AG04450 (cell line): Measurements from ENCODE around the gene NAP1L4. TPM values are rescaled to one million over a fixed set of nuclear protein-coding genes. Genes with fewer than 3 reads are reported as not detected.

Experiments
- CTCF ChIA-PET: fragments of 300-600, 350-600 bp; formaldehyde crosslinking; extraction: SDS; loops from one replicate; lab custom pipeline; 2022; ENCODE audit warnings: antibody characterized with exemption, inconsistent platforms; lab: Charles Lee
- POLR2A ChIA-PET: fragments of 350-600 bp; formaldehyde crosslinking; extraction: SDS; loops from one replicate; lab custom pipeline; 2021; ENCODE audit warnings: antibody characterized with exemption, inconsistent platforms; lab: Yijun Ruan, JAX
- DNase-seq: peaks from one replicate; pipeline ENCODE4 v3.0.0-alpha.2; 2011; ENCODE audit warnings: low read depth, low spot score
- H3K27ac ChIP-seq: one replicate; pipeline ENCODE4 v1.5.1; 2012; ENCODE audit warnings: low read depth, low read length, control low read depth
- H3K27me3 ChIP-seq: one replicate; pipeline ENCODE4 v1.6.0; 2012; ENCODE audit warnings: low read length; ENCODE audit not compliant: control insufficient read depth, insufficient read depth
- H3K4me3 ChIP-seq: 2 replicates; pipeline ENCODE4 v1.5.1; 2011; ENCODE audit warnings: mild to moderate bottlenecking, low read depth, low read length, control low read depth
- H3K9me3 ChIP-seq: 2 replicates; pipeline ENCODE4 v1.5.1; 2012; ENCODE audit warnings: low read length; ENCODE audit not compliant: control insufficient read depth, insufficient read depth
- polyA plus RNA-seq: library from polyadenylated mRNA; depleted of rRNA; stranded (reverse); fragments of >200 nt; gene quantifications from 2 replicates; pipeline ENCODE4 v1.2.3, GENCODE V29; 2011
- TF ChIP-seq, protein P1 (sequence below): IDR thresholded peaks from 2 replicates; pipeline ENCODE4 v1.5.1; 2011; ENCODE audit warnings: low read depth, low read length, control low read depth, inconsistent platforms

NAP1L4 gene
- polyA plus RNA-seq, 1 experiment: 107 TPM

DNA sequence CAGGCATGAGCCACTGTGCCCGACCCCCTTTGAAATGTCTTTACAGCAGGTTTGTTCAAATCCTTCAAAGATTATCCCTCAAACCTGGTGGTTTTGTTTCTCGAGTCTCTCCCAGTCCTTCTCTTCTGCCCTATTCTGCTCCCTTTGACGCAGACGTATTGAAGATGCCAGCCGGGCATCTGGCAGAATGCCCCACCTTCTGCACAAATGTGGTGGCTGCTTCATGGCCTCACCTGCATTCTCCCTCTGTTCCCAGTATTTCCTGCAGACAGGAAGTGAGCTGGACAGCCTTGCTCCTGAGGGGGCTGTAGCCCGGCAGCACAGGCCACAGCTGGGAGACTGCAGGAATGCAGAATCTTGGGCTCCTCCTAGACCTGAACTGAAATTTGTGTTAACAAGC, 4.8 kb upstream of the NAP1L4 start:
- TF ChIP-seq, protein P1, sequence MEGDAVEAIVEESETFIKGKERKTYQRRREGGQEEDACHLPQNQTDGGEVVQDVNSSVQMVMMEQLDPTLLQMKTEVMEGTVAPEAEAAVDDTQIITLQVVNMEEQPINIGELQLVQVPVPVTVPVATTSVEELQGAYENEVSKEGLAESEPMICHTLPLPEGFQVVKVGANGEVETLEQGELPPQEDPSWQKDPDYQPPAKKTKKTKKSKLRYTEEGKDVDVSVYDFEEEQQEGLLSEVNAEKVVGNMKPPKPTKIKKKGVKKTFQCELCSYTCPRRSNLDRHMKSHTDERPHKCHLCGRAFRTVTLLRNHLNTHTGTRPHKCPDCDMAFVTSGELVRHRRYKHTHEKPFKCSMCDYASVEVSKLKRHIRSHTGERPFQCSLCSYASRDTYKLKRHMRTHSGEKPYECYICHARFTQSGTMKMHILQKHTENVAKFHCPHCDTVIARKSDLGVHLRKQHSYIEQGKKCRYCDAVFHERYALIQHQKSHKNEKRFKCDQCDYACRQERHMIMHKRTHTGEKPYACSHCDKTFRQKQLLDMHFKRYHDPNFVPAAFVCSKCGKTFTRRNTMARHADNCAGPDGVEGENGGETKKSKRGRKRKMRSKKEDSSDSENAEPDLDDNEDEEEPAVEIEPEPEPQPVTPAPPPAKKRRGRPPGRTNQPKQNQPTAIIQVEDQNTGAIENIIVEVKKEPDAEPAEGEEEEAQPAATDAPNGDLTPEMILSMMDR: no peak
- Histone ChIP-seq H3K9me3 (no peaks in the 10 kb centered on the region), H3K27ac (no peak overlapping the region), H3K27me3 (no peaks in the 10 kb centered on the region), H3K4me3 (no peak overlapping the region)
- ChIA-PET CTCF (no interaction called here), POLR2A (interaction anchor here (0.7 kb wide), 1 partner anchor 13 kb away, joined by 6 read pairs; no protein-coding TSS in a partner anchor)
- no peak for DNase-seq

DNA sequence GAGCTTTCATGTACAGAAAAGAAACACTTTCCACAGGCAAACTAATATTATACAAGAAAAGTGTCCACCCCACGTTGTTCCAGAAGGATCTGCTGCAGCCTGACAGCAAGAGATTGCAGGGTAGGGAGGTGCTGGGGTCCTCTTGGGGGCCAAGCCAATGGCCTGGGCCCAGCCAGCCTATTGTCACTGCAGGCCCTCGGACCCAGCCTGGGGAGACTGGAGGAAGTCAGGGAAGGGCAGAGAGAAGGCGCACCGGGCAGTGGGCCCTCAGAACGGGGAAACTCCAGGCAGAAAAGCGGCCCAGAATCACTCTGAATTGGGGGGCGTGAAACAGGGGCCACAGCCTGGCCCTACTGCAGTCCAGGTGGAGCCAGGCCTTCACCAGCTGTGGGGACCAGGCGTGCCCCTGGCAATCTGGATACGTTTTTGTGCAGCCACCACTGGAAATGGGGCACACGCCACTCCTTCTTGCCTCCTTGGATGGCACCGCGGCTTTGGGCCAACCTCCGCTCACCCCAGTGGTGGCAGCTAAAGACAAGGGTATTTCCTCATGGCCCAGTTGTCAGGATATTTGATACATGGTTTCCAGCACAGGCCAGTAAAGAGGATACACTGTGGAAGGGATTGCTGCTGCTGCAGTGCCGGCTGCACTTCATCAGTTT, 3.9 kb upstream of the NAP1L4 start:
- DNase-seq: no peak
- TF ChIP-seq, protein P1: no peak
- POLR2A ChIA-PET: no interaction called here
- CTCF ChIA-PET: no interaction called here
- no peaks in the 10 kb centered on the region; the same call in 1 of the 2 replicates for H3K9me3 ChIP-seq
- no peak overlapping the region for H3K27ac ChIP-seq
- no peak overlapping the region for H3K4me3 ChIP-seq
- no peaks in the 10 kb centered on the region for H3K27me3 ChIP-seq

DNA sequence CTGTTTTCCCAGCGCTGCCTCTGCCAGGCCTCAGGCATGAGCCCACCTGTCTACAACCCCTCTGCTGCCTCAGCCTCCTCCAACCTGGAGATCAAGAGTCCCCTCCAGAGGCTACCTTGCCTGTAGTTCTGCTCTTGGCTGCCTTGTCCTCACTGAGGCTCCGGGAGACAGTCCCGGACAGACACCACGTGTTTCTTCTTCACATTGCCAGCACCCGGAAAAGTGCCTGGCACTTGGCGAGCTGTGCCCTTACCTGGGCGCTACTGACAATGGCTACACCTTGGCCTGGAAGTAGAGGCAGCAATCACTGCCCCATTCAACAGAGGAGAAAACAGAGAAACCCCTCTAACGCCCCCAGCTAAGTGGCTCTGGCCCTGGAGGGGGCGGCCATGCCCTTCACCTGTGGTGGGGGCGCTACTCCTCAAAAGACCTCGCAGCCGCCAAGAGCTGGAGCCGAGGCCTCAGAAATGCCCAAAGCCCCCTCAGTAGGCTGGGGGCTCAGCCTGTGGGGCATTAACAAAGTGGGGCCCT, 3.0 kb upstream of the NAP1L4 start:
- ChIA-PET CTCF (interaction anchor here (1.0 kb wide), 1 partner anchor 42 kb away, joined by 3 read pairs; no protein-coding TSS in a partner anchor), POLR2A (interaction anchor here (0.6 kb wide), 1 partner anchor 65 kb away, joined by 3 read pairs; no protein-coding TSS in a partner anchor)
- no peak for DNase-seq
- no peak overlapping the region for H3K4me3 ChIP-seq
- no peaks in the 10 kb centered on the region; the same call in 1 of the 2 replicates for H3K9me3 ChIP-seq
- H3K27ac ChIP-seq: no peak overlapping the region
- H3K27me3 ChIP-seq: no peaks in the 10 kb centered on the region
- TF ChIP-seq, protein P1: no peak

DNA sequence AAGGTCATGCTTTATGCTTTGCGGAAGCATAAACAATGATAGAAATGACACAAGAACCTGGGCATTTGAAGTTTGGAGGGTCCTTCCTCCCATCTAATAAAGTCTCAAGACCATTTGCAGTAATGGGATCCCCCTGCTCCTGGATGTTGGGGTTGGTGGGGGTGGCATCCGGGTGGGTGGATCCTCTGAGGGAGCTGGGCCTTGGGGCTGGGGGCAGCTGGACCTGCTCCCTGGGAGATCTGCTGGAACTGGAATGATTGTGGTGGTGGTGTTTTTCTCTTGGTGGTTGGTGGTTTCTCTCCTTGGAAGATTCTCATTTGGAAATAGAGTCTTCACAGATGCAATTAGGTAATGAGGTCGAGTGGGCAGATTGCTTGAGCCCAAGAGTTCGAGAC, 2.2 kb upstream of the NAP1L4 start:
- ChIA-PET POLR2A (no interaction called here), CTCF (no interaction called here)
- H3K27me3 ChIP-seq: no peaks in the 10 kb centered on the region
- H3K27ac ChIP-seq: no peak overlapping the region
- no peak for DNase-seq
- no peaks in the 10 kb centered on the region; the same call in 1 of the 2 replicates for H3K9me3 ChIP-seq
- TF ChIP-seq, protein P1: no peak
- no peak overlapping the region for H3K4me3 ChIP-seq

DNA sequence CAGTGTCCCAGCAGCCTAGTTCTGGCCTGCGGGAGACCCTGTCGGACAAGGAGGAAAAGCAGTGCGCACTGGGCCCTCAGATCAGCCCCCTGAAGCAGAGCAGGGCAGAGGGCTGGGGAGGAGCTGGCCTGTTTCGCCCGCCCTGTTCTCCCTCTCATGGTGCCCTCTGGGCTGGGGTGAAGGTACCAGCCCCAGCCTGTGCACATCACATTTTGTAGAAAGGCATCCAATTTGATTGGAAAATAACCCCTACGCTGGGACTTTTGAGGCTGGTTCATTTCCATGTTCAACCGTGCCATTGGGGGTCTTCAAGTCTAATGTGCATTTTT, 832 bp upstream of the NAP1L4 start:
- ChIA-PET POLR2A (interaction anchor here (1.2 kb wide), 1 partner anchor 64 kb away, joined by 3 read pairs; the partner anchor contains the start of gene PHLDA2), CTCF (no interaction called here)
- Histone ChIP-seq H3K4me3 (peak overlapping the region; percentile 69), H3K27me3 (no peaks in the 10 kb centered on the region), H3K27ac (no peak overlapping the region), H3K9me3 (no peaks in the 10 kb centered on the region; the same call in 1 of the 2 replicates)
- DNase-seq: no peak
- TF ChIP-seq, protein P1: no peak
